T-cell (primary cell): ENCODE measurements around the gene MYLK3. TPM values are rescaled to one million over a fixed set of nuclear protein-coding genes. Genes with fewer than 3 reads are reported as not detected.

ENCODE experiments used
- ATAC-seq, 4 experiments: fragments of 200-7000 bp in 3 of 4; fragments of 150-1000 bp in 1 of 4; cut with Tn5 transposase; replicated peaks in 1 of 4; 1 replicate in 3 of 4; 2 replicates in 1 of 4; pipeline ENCODE4 v1.10.0; 2021; ENCODE audit warnings: moderate library complexity in 3 of 4, mild to moderate bottlenecking in 2 of 4, moderate number of reproducible peaks in 1 of 4
- CTCF ChIA-PET, 2 donors: fragments of 300-600 bp; sonication (Branson Sonifier 250); formaldehyde crosslinking; loops; one replicate each; lab custom pipeline; 2022; ENCODE audit warnings: antibody characterized with exemption in 2 of 2; lab: Charles Lee
- POLR2A ChIA-PET, 2 donors: fragments of 300-600 bp; sonication (Branson Sonifier 250); formaldehyde crosslinking; loops; one replicate each; lab custom pipeline; 2022; ENCODE audit warnings: antibody characterized with exemption in 2 of 2; lab: Charles Lee
- DNase-seq, 35 experiments: peaks; one replicate each; pipeline versions ENCODE4 v3.0.0 to v3.0.0-alpha.2; 2013 to 2023
- H3K27ac ChIP-seq: one replicate; pipeline ENCODE4 v1.5.1; 2013; ENCODE audit warnings: low read length
- H3K27me3 ChIP-seq, 2 experiments: replicated peaks in 1 of 2; 1 replicate in 1 of 2; 2 replicates in 1 of 2; pipeline versions ENCODE4 v1.6.1 to v1.7.0; 2013; ENCODE audit warnings: low read length in 1 of 2, mixed read lengths in 1 of 2; ENCODE audit not compliant: control insufficient read depth in 2 of 2, insufficient read depth in 2 of 2; ENCODE audit errors: extremely low read depth in 1 of 2
- H3K36me3 ChIP-seq, 2 donors: 1 replicate in 1 of 2; 2 replicates in 1 of 2; pipeline versions ENCODE4 v1.6.1 to v1.7.0; 2013; ENCODE audit warnings: low read length in 1 of 2; ENCODE audit not compliant: control insufficient read depth in 2 of 2, insufficient read depth in 1 of 2; ENCODE audit errors: extremely low read depth in 1 of 2
- H3K4me1 ChIP-seq, 2 experiments: 1 replicate in 1 of 2; 2 replicates in 1 of 2; pipeline versions ENCODE4 v1.6.1 to v1.7.0; 2013; ENCODE audit warnings: low read length in 2 of 2, mixed read lengths in 1 of 2; ENCODE audit not compliant: insufficient read depth in 2 of 2, control insufficient read depth in 1 of 2; ENCODE audit errors: extremely low read depth in 1 of 2
- H3K4me3 ChIP-seq, 2 donors: 1 replicate in 1 of 2; 2 replicates in 1 of 2; pipeline versions ENCODE4 v1.5.1 to v1.7.0; 2013; ENCODE audit warnings: mild to moderate bottlenecking in 2 of 2, low read length in 1 of 2, moderate library complexity in 1 of 2; ENCODE audit not compliant: control insufficient read depth in 1 of 2; ENCODE audit errors: extremely low read depth in 1 of 2
- H3K9me3 ChIP-seq: 2 replicates; pipeline ENCODE4 v1.7.0; 2013
- H3K27ac Mint-ChIP-seq, 2 donors: one replicate each; pipeline ENCODE4 v1.8.0; 2020 to 2021; ENCODE audit warnings: mild to moderate bottlenecking in 2 of 2, mixed read lengths in 2 of 2
- H3K27me3 Mint-ChIP-seq, 2 donors: one replicate each; pipeline ENCODE4 v1.8.0; 2021 to 2022; ENCODE audit warnings: mixed read lengths in 2 of 2
- H3K36me3 Mint-ChIP-seq: one replicate; pipeline ENCODE4 v1.8.0; 2021; ENCODE audit warnings: mixed read lengths
- H3K4me1 Mint-ChIP-seq, 3 donors: one replicate each; pipeline ENCODE4 v1.8.0; 2020 to 2022; ENCODE audit warnings: mixed read lengths in 3 of 3, mild to moderate bottlenecking in 1 of 3
- H3K4me3 Mint-ChIP-seq, 3 donors: one replicate each; pipeline ENCODE4 v1.8.0; 2020 to 2022; ENCODE audit warnings: mild to moderate bottlenecking in 3 of 3, mixed read lengths in 3 of 3, moderate library complexity in 3 of 3
- H3K9me3 Mint-ChIP-seq, 3 donors: one replicate each; pipeline ENCODE4 v1.8.0; 2020 to 2022; ENCODE audit warnings: mixed read lengths in 3 of 3
- WGBS: methylation state at CpG from one replicate; pipeline ENCODE4 v1.1.5; 2013; ENCODE audit warnings: missing lambda C conversion rate; ENCODE audit not compliant: insufficient coverage; 5-methylcytosine and 5-hydroxymethylcytosine counted together
- total RNA-seq, 35 experiments: library from RNA in 6 of 35; stranded (reverse) in 6 of 35; fragments of 120-200 nt in 1 of 35; gene quantifications; one replicate each; pipeline versions ENCODE4 v1.2.1 to v1.2.4 and lab custom pipeline; 2013 to 2026

The MYLK3 gene
- total RNA-seq, 5 donors from 2014 or later (not counting 1 experiment from before 2014, with no cell fraction given): 0.03 to 0.50 (median 0.03) TPM; not detected in 2

DNA sequence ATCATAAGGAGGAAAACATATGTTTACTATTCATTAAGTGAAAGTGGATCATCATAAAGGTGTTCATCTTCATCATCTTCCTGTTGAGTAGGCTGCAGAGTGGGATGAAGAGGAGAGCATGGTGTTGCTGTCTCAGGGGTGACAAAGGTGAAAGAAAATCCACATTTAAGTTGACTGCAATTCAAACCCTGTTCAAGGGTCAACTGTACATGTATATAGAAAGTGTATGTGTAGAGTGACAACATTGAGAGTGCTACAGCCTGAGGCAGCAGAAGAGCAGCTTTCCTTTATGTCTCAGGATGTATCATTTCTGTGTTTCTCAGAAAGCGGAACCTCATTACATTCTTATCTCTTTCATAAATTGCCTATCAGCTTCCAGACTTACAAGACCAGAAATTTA is 41.5 kb downstream of the MYLK3 start:
- ChIA-PET POLR2A (no interaction called here), CTCF (interaction anchor here (0.6 kb wide), 2 partner anchors 31 to 1918 kb away, joined by 3 to 9 read pairs; no protein-coding TSS in a partner anchor)
- Mint-ChIP-seq H3K9me3 (no peaks in the 10 kb centered on the region), H3K27me3 (peaks cover 0 to 6% of the 10 kb centered on the region in 2 donors), H3K4me1 (no peaks in the 10 kb centered on the region), H3K4me3 (no peak overlapping the region), H3K36me3 (no peaks in the 10 kb centered on the region), H3K27ac (no peak overlapping the region)
- no peak overlapping the region for H3K4me3 ChIP-seq
- H3K36me3 ChIP-seq: no peaks in the 10 kb centered on the region
- no peak for ATAC-seq
- no peaks in the 10 kb centered on the region for H3K4me1 ChIP-seq
- H3K27ac ChIP-seq: no peak overlapping the region
- no peak for DNase-seq
- no CpG with 5 or more reads among the region's 1 CpG for WGBS
- no peaks in the 10 kb centered on the region for H3K9me3 ChIP-seq
- no peaks in the 10 kb centered on the region for H3K27me3 ChIP-seq

DNA sequence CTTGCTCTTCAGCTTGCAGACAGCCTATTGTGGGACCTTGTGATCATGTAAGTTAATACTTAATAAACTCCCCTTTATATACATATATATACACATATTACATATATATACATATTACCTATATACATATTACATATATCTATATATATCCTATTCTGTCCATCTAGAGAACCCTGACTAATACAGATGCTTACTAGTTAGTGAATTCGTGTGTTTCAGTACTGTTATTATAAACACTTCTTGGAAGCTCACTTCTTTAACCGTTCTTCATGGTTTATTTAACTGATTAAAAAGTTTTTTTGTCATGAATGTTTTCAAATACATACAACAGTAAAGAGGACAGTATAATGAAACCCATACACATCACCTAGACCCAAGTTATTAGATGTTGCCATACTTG is 46.1 kb downstream of the MYLK3 start:
- no peaks in the 10 kb centered on the region for H3K36me3 ChIP-seq
- no peak for DNase-seq
- peaks cover 0 to 5% of the 10 kb centered on the region in 2 donors for H3K27me3 Mint-ChIP-seq
- POLR2A ChIA-PET: no interaction called here
- no peak overlapping the region for H3K27ac Mint-ChIP-seq
- no peaks in the 10 kb centered on the region for H3K9me3 ChIP-seq
- H3K4me1 Mint-ChIP-seq: no peaks in the 10 kb centered on the region
- no peak overlapping the region for H3K27ac ChIP-seq
- H3K27me3 ChIP-seq: no peaks in the 10 kb centered on the region
- no peak overlapping the region for H3K4me3 Mint-ChIP-seq
- no peaks in the 10 kb centered on the region for H3K9me3 Mint-ChIP-seq
- CTCF ChIA-PET: interaction anchor here (0.5 to 0.6 kb wide), 2 partner anchors 28 to 669 kb away, joined by 3 to 4 read pairs; no protein-coding TSS in a partner anchor
- WGBS: no CpG with 5 or more reads among the region's 2 CpGs
- no peak overlapping the region for H3K4me3 ChIP-seq
- no peaks in the 10 kb centered on the region for H3K4me1 ChIP-seq
- no peak for ATAC-seq
- H3K36me3 Mint-ChIP-seq: no peaks in the 10 kb centered on the region

DNA sequence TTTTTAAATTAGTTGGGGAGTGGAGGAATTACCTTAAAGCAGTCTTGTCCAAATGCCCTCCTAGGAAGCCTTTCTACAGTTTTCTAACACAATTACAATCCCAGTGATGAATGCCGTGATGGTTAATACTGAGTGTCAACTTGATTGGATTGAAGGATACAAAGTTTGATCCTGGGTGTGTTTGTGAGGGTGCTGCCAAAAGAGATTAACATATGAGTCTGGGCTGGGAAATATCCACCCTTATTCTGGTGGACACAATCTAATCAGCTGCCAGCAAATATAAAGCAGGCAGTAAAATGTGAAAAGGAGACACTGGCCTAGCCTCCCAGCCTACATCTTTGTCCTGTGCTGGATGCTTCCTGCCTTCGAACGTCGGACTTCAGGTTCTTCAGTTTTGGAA is 46.5 kb downstream of the MYLK3 start:
- Histone ChIP-seq H3K27ac (no peak overlapping the region), H3K4me1 (no peaks in the 10 kb centered on the region), H3K27me3 (no peaks in the 10 kb centered on the region), H3K4me3 (no peak overlapping the region), H3K36me3 (no peaks in the 10 kb centered on the region), H3K9me3 (no peaks in the 10 kb centered on the region)
- Mint-ChIP-seq H3K27me3 (peaks cover 0 to under 1% of the 10 kb centered on the region in 2 donors), H3K4me1 (no peaks in the 10 kb centered on the region), H3K9me3 (no peaks in the 10 kb centered on the region), H3K4me3 (no peak overlapping the region), H3K36me3 (no peaks in the 10 kb centered on the region), H3K27ac (no peak overlapping the region)
- POLR2A ChIA-PET: no interaction called here
- no CpG with 5 or more reads among the region's 4 CpGs for WGBS
- CTCF ChIA-PET: no interaction called here
- DNase-seq: no peak
- ATAC-seq: no peak

DNA sequence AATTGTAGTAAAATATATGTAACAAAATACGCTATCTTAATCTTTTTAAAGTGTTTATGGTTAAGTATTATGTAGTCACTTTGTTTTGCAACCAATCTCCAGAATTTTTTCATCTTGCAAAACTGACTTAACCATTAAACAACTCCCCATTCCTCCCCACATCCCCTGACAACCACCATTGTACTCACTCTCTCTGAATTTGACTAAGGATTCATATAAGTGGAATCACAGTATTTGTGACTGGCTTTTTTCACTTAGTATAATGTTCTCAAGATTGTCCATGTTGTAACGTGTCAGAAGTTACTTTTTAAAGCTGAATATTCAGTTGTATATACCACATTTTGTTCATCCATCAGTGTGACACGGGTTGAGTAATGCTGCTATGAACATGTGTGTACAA is 48.1 kb downstream of the MYLK3 start:
- Histone ChIP-seq H3K9me3 (no peaks in the 10 kb centered on the region), H3K27me3 (no peaks in the 10 kb centered on the region), H3K4me1 (no peaks in the 10 kb centered on the region), H3K36me3 (no peaks in the 10 kb centered on the region), H3K4me3 (no peak overlapping the region), H3K27ac (no peak overlapping the region)
- DNase-seq: no peak
- Mint-ChIP-seq H3K4me3 (no peak overlapping the region), H3K27ac (no peak overlapping the region), H3K36me3 (no peaks in the 10 kb centered on the region), H3K27me3 (no peaks in the 10 kb centered on the region), H3K9me3 (no peaks in the 10 kb centered on the region), H3K4me1 (no peaks in the 10 kb centered on the region)
- ChIA-PET CTCF (interaction anchor here in 1 of 2 donors (0.6 kb wide), 1 partner anchor 133 kb away, joined by 4 read pairs; no protein-coding TSS in a partner anchor), POLR2A (no interaction called here)
- no peak for ATAC-seq
- no CpG with 5 or more reads among the region's 3 CpGs for WGBS

DNA sequence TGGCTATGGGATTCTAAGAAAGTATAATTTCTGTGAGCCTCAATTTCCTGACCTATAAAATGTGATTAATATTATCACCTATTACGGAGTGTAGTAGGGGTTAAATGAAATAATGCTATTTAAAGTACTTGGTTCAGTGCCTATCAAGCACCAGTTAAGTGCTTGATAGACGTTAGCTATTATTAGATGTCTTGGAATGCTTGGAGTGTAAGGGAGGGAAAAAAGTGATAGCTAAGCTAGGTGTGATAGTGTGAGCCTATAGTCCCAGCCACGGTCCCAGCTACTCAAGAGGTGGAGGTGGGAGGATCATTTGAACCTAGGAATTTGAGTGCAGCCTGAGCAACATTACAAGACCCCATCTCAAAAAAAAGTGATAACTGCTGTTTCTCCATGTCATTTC is 51.2 kb downstream of the MYLK3 start:
- H3K36me3 ChIP-seq: no peaks in the 10 kb centered on the region
- no peaks in the 10 kb centered on the region for H3K4me1 ChIP-seq
- POLR2A ChIA-PET: no interaction called here
- CTCF ChIA-PET: no interaction called here
- 94% methylated on average over 2 of the region's 3 CpGs for WGBS
- peaks cover 0 to 4% (median 0%) of the 10 kb centered on the region in 3 donors for H3K4me1 Mint-ChIP-seq
- H3K4me3 Mint-ChIP-seq: no peak overlapping the region
- H3K27ac Mint-ChIP-seq: no peak overlapping the region
- DNase-seq (no peak), ATAC-seq (no peak)
- H3K27ac ChIP-seq: no peak overlapping the region
- no peak overlapping the region for H3K4me3 ChIP-seq
- H3K9me3 ChIP-seq: no peaks in the 10 kb centered on the region
- H3K9me3 Mint-ChIP-seq: no peaks in the 10 kb centered on the region
- no peaks in the 10 kb centered on the region for H3K27me3 ChIP-seq
- no peaks in the 10 kb centered on the region for H3K27me3 Mint-ChIP-seq
- H3K36me3 Mint-ChIP-seq: peaks cover 2% of the 10 kb centered on the region

DNA sequence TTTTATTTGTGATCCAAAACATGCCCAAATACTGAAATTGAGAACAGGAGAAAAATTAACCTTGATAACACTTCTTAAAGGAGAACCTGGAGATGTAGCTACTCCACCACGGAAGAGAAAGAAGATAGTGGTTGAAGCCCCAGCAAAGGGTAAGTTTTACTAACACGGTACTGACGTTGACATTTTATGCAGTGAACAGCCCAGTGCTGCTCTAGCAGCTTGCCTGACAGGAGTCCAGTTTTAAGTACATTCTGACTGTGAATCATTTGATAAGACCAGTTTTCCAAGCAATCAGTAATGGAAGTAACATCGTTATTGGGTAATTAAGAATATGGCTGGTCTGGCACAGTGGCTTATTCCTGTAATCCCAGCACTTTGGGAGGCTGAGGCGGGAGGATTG is 52.2 kb downstream of the MYLK3 start:
- WGBS: 94% methylated on average over 5 of the region's 5 CpGs
- no peaks in the 10 kb centered on the region for H3K36me3 ChIP-seq
- Mint-ChIP-seq H3K9me3 (no peaks in the 10 kb centered on the region), H3K4me1 (peaks cover 0 to 6% (median 0%) of the 10 kb centered on the region in 3 donors), H3K27ac (no peak overlapping the region), H3K27me3 (no peaks in the 10 kb centered on the region), H3K4me3 (no peak overlapping the region), H3K36me3 (peaks cover 2% of the 10 kb centered on the region)
- DNase-seq (no peak), ATAC-seq (no peak)
- POLR2A ChIA-PET: no interaction called here
- H3K4me1 ChIP-seq: peaks cover under 1% of the 10 kb centered on the region in 2 experiments
- H3K27ac ChIP-seq: no peak overlapping the region
- CTCF ChIA-PET: no interaction called here
- no peak overlapping the region for H3K4me3 ChIP-seq
- no peaks in the 10 kb centered on the region for H3K9me3 ChIP-seq
- no peaks in the 10 kb centered on the region for H3K27me3 ChIP-seq

DNA sequence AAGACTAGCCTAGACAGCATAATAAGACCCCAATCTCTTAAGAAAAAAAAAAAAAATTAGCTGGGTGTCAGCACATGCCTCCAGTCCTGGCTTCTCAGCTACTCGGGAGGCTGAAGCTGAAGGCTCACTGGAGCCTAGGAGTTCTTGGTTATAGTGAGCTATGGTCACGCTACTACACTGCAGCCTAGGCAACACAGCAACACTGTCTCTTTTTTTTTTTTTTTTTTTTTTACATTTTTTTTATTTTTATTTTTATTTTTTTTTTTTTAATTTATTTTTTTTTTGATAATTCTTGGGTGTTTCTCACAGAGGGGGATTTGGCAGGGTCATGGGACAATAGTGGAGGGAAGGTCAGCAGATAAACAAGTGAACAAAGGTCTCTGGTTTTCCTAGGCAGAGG is 54.5 kb downstream of the MYLK3 start:
- peaks cover 0 to 6% (median 0%) of the 10 kb centered on the region in 3 donors for H3K4me1 Mint-ChIP-seq
- H3K27me3 Mint-ChIP-seq: no peaks in the 10 kb centered on the region
- H3K4me3 Mint-ChIP-seq: no peak overlapping the region
- H3K9me3 ChIP-seq: no peaks in the 10 kb centered on the region
- no peak for DNase-seq
- ChIA-PET CTCF (interaction anchor here (0.6 kb wide), 2 partner anchors 18 to 106 kb away, joined by 4 to 5 read pairs; no protein-coding TSS in a partner anchor), POLR2A (no interaction called here)
- H3K9me3 Mint-ChIP-seq: no peaks in the 10 kb centered on the region
- H3K36me3 ChIP-seq: no peaks in the 10 kb centered on the region
- H3K27ac ChIP-seq: no peak overlapping the region
- peaks cover 7 to 13% of the 10 kb centered on the region in 2 experiments for H3K4me1 ChIP-seq
- no peak overlapping the region for H3K27ac Mint-ChIP-seq
- H3K36me3 Mint-ChIP-seq: peaks cover 2% of the 10 kb centered on the region
- H3K27me3 ChIP-seq: no peaks in the 10 kb centered on the region
- no CpG with 5 or more reads among the region's 2 CpGs for WGBS
- no peak for ATAC-seq
- H3K4me3 ChIP-seq: no peak overlapping the region
